SK-MEL-5 (cell line): ENCODE measurements around the gene STOML3. TPM values are rescaled to one million over a fixed set of nuclear protein-coding genes. Genes with fewer than 3 reads are reported as not detected.
A peak's percentile ranks its signal among the peaks of the same experiment; 100 is the strongest.
"Not testable (repeated sequence)": the region's sequence is repeated elsewhere in the genome, so short reads cannot be mapped to it uniquely, and the experiment has no call there.

ENCODE experiments used
- DNase-seq: peaks from one replicate; pipeline ENCODE4 v3.0.0-alpha.2; 2016; ENCODE audit warnings: low read depth, low spot score
- in situ Hi-C: cut with HindIII; loops from 2 replicates; pipeline ENCODE4 v1.10.0; 2016; ENCODE audit warnings: low sequenced_read_pairs, high pct_unique_total_duplicates, low pct_unique_long_range_greater_than_20kb
- total RNA-seq: library from RNA; depleted of rRNA; stranded (reverse); fragments of >200 nt; shearing (Covaris generic); gene quantifications from 2 replicates; pipeline ENCODE4 v1.2.3, GENCODE V29; 2014

The STOML3 gene
- total RNA-seq, 1 experiment from 2014 or later, result not detected

DNA sequence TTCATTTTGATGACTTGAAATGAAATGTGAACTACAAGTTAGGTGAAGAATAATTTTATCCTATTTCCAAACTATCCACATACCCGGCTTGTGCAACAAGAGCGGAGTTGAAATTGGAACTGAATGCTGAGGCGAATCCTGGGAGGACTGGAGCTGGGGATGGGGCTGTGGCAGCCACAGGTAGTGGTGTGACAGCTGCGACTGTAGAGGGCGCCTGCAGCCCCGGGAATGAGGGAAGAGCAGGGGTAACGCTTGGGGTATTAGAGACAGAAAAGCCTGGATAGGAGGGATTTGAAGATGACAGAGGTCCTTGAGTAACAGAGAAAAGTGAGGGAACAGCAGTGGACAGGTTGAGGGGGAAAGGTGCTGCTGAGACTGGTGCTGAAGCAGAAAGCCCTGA is 22.0 kb upstream of the STOML3 start:
- no peak for DNase-seq

DNA sequence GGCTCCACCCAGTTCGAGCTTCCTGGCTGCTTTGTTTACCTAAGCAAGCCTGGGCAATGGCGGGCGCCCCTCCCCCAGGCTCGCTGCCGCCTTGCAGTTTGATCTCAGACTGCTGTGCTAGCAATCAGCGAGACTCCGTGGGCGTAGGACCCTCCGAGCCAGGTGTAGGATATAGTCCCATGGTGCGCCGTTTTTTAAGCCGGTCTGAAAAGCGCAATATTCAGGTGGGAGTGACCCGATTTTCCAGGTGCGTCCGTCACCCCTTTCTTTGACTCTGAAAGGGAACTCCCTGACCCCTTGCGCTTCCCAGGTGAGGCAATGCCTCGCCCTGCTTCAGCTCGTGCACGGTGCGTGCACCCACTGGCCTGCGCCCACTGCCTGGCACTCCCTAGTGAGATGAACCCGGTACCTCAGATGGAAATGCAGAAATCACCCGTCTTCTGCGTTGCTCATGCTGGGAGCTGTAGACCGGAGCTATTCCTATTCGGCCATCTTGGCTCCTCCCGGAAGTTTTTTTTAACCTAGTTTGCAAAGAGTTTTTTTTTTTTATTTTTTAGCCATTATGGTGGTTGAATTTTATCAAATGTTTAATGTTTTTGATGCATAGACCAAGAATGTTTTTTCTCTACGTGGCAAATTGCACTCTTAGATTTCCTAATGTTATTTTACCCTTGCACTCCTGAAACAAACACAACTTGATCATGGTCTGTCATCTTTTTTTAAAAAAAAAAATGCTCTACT is 15.9 kb upstream of the STOML3 start:
- DNase-seq, in situ Hi-C loops: not testable (repeated sequence)

More for the DNA sequence above, 22.0 kb upstream of the STOML3 start:
- in situ Hi-C loops, result no loop called here

DNA sequence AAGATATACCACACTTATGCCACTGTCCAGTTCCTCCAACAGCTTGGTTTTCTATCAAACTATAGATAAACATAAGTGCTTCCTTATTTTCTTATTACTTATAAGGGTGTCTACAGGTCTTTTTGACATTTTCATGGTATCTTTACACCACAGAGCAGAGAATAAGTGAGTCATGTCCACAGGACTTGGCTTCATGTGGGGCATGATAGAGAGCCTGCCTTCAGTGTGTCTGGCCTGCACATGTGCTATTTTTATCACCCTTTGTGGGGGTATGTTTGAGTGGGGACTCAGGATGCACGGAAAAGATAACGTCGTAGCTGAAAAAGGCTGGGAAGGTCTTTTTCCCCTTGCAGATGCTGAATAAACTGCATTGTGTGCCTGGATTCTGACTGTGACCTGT is 8.1 kb upstream of the STOML3 start:
- DNase-seq, result no peak
- in situ Hi-C loops, result no loop called here

DNA sequence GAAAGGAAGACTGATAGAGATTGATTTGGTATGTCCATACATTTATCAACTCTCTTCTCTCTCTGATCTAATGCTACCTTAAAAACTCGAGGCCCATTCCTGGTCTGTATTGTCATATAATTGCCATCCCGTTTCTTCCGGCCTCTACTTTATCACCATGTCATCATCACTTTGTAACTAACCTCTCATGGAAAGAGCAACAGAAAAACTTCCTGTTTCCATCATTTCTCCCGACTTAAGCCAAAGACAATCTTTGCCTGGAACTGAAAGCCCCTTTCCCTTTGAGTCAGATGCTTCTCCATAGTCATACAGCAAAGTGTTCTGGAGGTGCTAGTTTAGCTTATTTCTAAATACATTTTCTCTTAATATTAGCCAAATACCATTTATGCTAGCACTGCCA is 2.8 kb upstream of the STOML3 start:
- in situ Hi-C loops, result no loop called here

DNA sequence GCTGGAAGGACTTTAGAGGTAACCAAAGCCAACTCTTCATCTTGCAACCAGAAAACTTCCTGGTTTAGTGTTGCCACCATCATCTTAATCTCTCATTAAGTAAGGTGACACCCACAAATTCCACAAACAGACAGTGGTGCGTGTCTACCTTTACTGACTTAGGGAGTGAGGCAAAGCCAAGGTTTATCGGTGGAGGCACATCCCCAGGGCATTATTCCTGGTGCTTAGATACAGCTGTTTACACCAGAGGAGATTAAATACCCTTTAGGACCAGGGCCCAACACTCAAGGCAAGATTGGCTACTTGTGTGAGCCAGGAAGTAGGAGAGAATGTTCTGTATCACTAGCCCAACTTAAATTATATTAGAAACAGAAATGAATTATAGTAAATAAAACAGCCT is 9.5 kb downstream of the STOML3 start:
- in situ Hi-C loops, result no loop called here
- DNase-seq, result no peak

More for the DNA sequence above, 2.8 kb upstream of the STOML3 start:
- no peak for DNase-seq

DNA sequence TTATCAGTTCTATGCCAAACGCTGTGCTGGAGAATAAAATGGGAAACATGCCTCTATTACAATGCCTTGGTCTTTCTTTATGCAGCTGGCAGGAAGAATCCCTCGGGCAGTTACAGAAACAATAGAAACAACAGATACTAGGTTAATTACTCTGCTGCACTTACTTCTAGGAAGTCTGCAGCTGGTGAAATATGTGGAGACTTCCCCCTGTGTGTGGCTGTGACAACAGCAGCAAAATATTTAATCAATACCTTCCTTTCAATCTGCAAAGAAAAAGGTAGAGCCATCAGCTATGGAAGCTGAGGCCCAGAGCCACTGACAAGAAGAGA is 9.9 kb downstream of the STOML3 start:
- no peak for DNase-seq
- in situ Hi-C loops, result no loop called here

DNA sequence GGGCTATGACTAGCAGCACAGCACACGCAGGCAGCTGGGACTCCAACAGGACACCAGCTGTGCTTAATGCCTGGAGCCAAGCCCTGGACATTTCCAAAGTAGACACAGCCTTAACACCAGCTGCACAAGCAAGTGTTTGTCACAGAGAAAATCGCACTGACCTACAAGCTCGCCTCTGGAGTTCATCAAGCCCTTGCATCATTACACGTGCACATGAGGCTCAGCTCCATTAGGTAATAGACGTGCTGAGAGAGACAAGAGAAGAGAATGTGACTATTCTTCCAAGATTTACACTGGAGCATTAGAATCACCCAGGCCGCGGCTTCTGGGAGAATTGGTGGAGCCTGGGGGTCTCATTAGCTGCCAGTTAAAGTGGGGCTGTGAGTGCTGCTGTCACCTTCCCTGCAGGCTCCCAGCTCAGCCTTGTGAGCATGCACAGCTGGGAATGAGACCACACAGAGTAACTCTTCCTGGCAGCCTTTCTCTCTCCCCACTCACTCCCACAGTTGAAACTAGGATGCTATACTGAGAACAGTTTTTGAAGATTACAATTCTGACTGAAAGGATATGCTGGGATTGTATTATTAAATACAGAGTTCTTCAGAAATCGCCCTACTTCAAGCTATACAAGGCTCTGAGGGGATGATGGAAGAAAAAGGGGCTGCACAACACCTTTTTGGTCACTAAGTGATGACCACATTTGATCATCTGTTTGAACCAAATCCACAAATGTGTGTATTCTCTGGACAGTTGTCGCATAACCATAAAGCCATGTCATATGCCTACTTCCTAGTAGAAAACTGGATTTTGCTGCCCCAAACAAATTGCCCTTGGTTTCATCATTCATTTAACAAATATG is 10.5 kb downstream of the STOML3 start:
- in situ Hi-C loops, result no loop called here

DNA sequence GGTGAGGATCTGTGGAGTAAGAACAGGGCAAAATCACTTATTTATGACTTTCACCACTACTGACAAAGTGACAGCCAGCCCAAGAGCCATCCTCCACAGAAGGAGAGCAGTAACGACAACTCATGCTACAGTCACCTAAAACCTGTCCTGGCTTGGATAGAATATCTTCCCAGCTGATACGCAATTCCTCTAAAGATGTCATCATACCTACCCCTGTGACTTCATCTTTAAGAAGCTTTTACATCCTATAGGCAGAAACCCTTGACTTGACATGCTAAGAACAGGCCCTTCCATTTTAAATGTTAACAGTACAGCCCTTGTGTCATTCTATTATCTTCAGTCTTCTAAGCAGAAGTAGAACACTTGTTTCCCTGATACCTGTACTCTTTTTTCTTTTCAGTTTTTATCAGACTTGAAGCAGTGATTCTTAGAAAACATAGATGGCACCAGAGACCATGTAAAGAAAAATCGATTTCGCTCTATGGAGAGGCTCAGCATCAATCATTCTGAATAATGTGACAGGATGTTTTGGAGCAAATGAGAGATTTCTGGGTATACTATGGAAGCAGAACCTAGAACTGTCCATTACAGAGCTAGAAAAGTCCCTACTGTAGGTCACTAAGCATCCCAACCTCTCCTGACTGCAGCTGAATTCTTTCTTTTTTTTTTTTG is 20.1 kb downstream of the STOML3 start:
- peak; percentile 26 for DNase-seq

More for the DNA sequence above, 10.5 kb downstream of the STOML3 start:
- DNase-seq, result no peak

DNA sequence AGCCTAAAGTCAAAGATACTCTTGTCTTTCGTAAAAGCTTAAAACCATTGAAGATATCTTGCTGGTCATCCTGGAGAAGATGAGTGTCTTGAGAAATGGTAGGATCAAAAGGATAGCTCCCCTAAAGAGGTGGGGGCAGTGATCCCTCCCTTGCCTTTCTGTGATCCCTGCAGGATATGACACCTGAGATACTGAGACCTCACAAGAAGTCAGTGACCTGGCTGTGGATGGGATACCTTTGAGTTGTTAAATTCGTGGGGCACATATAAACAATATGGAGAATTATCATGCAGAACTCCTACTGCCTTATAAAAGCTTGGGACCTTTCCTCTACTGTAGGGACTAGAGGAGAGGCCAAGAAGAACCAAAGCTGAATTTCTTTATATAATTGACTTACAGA is 21.4 kb downstream of the STOML3 start:
- no peak for DNase-seq
- in situ Hi-C loops, result no loop called here

More for the DNA sequence above, 20.1 kb downstream of the STOML3 start:
- in situ Hi-C loops, result no loop called here

DNA sequence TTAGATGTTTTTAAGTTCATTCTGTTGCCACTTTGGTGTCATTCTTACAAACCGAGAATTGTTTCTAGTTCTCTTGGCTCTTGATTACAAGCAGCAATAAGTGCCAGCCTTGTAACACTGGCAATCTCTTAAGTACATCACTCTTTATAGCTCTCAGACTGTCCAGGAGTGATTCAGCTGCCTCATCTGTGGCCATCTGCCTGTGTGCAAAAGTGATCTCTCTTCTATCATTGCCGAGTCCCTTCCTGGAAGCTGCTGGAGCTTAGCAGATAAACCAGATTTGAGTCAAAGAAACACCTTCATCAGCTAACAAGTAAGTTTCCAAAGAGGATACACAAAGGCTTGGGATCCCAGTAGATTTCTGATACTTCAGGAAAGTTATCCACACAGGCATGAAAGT is 23.2 kb downstream of the STOML3 start:
- DNase-seq, result no peak
- in situ Hi-C loops, result no loop called here

DNA sequence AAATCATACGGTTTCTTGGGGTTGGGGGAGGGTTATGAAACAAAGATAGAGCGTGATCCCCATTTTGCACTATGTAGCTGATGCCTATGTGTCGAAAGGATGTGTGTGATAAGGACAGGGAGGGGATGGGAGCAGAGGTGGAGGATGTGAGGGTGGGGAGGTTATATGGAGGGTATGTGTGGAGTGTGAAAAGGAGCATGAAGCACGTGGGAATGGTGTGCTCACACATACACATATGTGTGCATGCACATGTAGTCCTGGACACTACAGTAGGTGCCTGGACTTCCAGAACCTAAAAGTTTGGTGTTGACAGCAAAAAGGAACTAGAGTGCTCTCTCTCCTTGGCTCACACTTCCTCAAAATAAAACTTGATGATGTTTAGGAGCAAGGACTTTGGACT is 25.4 kb downstream of the STOML3 start:
- in situ Hi-C loops, result no loop called here
- no peak for DNase-seq

DNA sequence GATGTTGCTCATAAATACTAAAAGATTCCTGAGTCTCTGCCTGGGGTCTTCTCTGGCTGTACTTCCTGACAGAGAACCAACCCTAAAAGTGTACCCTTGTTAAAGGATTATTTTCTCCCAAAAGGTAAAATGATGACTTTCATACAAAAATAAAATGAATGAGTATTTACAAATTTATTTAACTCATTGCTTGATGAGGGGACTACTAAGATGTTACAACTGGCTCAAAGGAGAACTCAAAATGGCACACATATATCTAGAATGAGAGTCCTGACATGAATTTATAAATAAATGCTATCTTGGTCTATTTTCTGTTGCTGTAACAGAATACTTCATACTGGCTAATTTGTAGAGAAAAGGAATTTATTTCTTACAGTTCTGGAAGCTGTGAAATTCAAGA is 30.5 kb downstream of the STOML3 start:
- no peak for DNase-seq
- in situ Hi-C loops, result no loop called here

DNA sequence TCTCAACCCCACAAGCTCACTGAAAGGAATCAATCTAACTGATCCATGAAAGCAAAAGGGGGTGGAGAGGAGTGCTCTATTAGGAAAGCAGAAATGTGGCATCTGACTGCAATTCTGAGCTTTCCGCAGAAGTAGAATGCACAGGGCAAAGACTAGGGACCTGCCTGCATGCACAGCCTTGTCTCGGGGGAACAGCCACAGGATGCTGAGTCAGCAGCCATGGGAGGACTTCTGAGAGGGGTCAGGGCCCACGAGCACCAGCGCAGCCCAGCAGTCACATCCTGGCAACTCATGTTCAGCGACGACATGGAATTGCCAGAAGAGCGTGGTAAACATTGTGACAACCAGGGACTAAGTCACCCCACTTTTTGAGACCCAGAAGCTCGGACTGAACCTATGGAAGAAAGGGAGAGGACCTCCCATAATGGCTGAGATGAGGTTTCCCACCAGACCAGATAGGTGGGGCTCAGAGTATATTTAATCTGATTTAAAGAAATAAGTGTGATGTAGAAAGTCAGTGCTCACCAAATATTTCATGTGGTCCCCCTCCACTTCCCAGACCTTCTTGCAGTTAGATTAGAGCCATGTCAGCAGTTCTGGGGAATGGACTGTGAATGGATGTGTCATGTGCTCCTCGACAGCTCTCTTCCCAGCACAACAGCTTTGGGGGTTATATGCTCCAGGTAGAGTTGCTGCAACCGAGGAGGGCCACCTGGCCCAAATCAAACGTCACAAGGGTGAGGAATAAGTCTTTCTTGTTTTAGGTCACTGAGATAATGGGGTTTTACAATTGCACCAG is 32.6 kb downstream of the STOML3 start:
- in situ Hi-C loops, result no loop called here

DNA sequence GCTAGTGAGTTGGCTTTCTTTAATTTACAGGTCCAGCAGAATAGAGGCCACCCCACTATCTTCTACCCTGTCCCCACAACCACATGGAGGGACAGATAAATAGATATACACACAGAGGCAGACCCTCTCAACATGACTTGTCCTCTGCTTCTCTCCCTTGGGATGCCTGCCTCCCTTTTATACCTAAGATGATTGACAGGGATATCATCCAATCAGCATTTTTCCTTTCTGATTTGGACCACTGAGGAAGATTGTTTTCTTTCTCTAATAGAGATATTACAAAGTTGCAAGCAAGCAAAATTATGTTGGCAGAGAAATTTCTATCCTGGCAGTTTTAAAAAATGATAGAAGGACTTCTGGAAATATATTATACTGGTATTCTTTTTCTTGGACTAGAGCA is 35.8 kb downstream of the STOML3 start:
- DNase-seq, result no peak
- in situ Hi-C loops, result no loop called here

More for the DNA sequence above, 32.6 kb downstream of the STOML3 start:
- no peak for DNase-seq

DNA sequence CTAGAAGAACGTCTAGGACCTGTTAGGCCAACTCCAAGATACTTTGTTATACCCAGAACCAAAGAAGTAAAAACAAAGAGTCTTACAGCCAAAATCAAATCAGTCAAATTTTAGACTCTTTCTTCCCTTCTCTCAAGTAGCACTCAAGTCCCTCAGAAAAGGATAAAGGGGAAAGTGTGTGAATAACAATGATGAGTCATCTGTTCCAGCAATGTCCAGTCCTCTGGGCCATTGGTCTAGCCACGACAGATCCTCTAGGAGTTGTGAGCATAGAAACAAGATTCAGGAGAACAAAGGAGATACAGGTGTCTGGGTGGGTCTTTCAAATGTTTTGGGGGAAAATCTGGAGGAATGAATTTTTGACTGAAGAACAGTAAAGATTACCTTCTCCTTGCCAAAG is 36.3 kb downstream of the STOML3 start:
- in situ Hi-C loops, result no loop called here
- no peak for DNase-seq

DNA sequence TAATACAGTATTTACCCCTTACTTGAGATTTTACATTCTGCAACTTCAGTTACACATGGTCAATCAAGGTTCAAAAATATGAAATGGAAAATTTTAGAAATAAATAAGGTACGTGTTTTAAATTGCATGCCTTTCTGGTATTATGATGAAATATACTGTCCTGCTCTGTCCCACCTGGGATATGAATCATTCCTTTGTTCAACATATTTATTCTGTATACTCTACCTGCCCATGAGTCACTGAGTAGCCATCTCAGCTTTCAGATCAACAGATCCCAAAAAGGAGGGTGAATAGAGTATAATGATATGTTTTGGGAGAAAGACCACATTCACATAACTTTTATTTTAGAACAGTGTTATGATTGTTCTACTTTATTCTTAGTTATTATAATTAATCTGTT is 37.8 kb downstream of the STOML3 start:
- DNase-seq, result no peak
- in situ Hi-C loops, result no loop called here

DNA sequence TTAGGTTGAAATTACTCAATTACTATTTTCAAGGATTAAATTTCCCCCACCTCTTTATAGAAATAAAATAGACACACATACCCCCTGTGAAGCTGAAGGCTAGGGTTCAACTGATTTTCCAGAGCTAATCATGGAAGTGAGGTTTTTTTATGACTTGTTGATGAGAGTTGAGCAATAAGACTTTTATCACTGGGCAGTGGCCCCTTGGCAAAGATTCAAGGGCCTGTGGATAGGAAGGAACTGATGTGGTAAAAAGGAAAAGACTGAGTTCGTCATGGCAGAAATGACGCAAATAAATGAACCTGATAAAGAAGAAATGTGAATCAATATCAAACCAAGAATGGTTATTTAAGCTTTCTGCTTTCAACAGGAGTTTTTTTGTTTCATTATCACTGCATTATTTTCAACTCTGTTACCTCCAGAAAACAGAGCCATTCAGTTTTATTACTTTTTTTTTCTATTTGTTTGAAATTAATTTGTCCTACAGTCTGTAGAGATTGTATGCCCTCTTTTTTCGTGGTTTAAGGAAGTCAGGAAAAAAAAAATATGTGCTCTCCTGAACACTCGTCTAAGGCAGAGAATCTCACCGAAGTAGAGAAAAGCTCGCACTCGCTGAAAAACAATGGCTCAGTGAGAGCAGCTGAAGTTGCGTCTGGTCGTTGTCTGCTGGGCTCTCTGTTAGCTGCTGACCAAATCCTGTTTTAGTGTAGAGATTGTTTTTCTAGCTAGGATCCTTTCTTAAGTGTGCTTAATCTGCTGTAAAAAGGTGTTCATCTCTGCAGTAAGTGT is 38.9 kb downstream of the STOML3 start:
- in situ Hi-C loops, result no loop called here
- no peak for DNase-seq
